Hepatocyte (in vitro differentiated cells): ENCODE results near the gene PCDHGA8.

ENCODE experiments used
- CTCF ChIP-seq: fragments of 200-600 bp; sonication (generic); IDR thresholded peaks from 2 replicates; pipeline ENCODE4 v1.5.1; 2016; ENCODE audit warnings: antibody characterized with exemption, mild to moderate bottlenecking; ENCODE audit not compliant: poor library complexity
- EZH2 ChIP-seq: fragments of 200-600 bp; sonication (generic); IDR thresholded peaks from 2 replicates; pipeline ENCODE4 v1.6.1; 2016; ENCODE audit warnings: antibody characterized with exemption, mild to moderate bottlenecking, borderline replicate concordance
- EZH2phosphoT487 ChIP-seq: fragments of 200-600 bp; sonication (generic); IDR thresholded peaks from one replicate; pipeline ENCODE4 v1.6.1; 2018; ENCODE audit warnings: antibody characterized with exemption, mild to moderate bottlenecking, low read depth, moderate library complexity; ENCODE audit not compliant: unreplicated experiment, severe bottlenecking

GRCh38 chr5:141369994-141370848, 22.2 kb upstream of the PCDHGA8 start, which contains the start of gene PCDHGB3:
- TF ChIP-seq EZH2phosphoT487 (no peak), CTCF (no peak), EZH2 (no peak)
